Measurements from ENCODE around the gene AGBL5.

GRCh38 chr2:27081984-27082772, 30.7 kb downstream of the AGBL5 start:
- TF ChIP-seq EZH2 (IDR thresholded peaks at IDR 0.05; ENCODE audit: borderline replicate concordance, low read depth, low read length, severe bottlenecking) (no peak), CTCF (IDR thresholded peaks at IDR 0.05; ENCODE audit: borderline replicate concordance, extremely low read depth, low read length, poor library complexity, severe bottlenecking) (no peak)

Data from DND-41 (cell line).